LoVo (cell line): Measurements from ENCODE around the gene ASAP2.

Experiments used
- DNase-seq: peaks from one replicate; pipeline ENCODE4 v3.0.0-alpha.2; 2016; ENCODE audit warnings: low spot score

The ASAP2 gene

GRCh38 chr2:9184361-9184760, 22.3 kb upstream of the ASAP2 start:
- DNase-seq, result no peak

- no peak for DNase-seq
Measured at GRCh38 chr2:9187620-9188214, 18.9 kb upstream of the ASAP2 start.

- DNase-seq, result no peak
Measured at GRCh38 chr2:9188823-9189222, 17.8 kb upstream of the ASAP2 start.

- DNase-seq, result no peak
Measured at GRCh38 chr2:9189901-9190300, 16.7 kb upstream of the ASAP2 start.

- no peak for DNase-seq
Measured at GRCh38 chr2:9191041-9191481, 15.6 kb upstream of the ASAP2 start.

GRCh38 chr2:9192712-9193111, 13.9 kb upstream of the ASAP2 start:
- DNase-seq, result no peak

- DNase-seq, result no peak
Measured at GRCh38 chr2:9194352-9194751, 12.3 kb upstream of the ASAP2 start.

- DNase-seq, result no peak
Measured at GRCh38 chr2:9196637-9197036, 10.0 kb upstream of the ASAP2 start.

GRCh38 chr2:9197916-9198315, 8.7 kb upstream of the ASAP2 start:
- DNase-seq, result no peak

- no peak for DNase-seq
Measured at GRCh38 chr2:9199716-9200632, 6.6 kb upstream of the ASAP2 start.

- no peak for DNase-seq
Measured at GRCh38 chr2:9200633-9201015, 6.0 kb upstream of the ASAP2 start.

GRCh38 chr2:9201185-9201891, 5.3 kb upstream of the ASAP2 start:
- DNase-seq, result no peak

GRCh38 chr2:9203006-9203405, 3.6 kb upstream of the ASAP2 start:
- no peak for DNase-seq

GRCh38 chr2:9203876-9204275, 2.7 kb upstream of the ASAP2 start:
- DNase-seq, result no peak

- DNase-seq, result no peak
Measured at GRCh38 chr2:9204939-9205338, 1.7 kb upstream of the ASAP2 start.

GRCh38 chr2:9205486-9205885, 1.1 kb upstream of the ASAP2 start:
- no peak for DNase-seq

- DNase-seq, result peak; percentile 26
Measured at GRCh38 chr2:9206991-9207640, 504 bp downstream of the ASAP2 start.

GRCh38 chr2:9207641-9208311, 1.2 kb downstream of the ASAP2 start:
- peak; percentile 29 for DNase-seq

- DNase-seq, result no peak
Measured at GRCh38 chr2:9208875-9209274, 2.3 kb downstream of the ASAP2 start.

GRCh38 chr2:9210030-9210429, 3.4 kb downstream of the ASAP2 start:
- peak; percentile 81 for DNase-seq

GRCh38 chr2:9211496-9211895, 4.9 kb downstream of the ASAP2 start:
- no peak for DNase-seq
